GM19452 (cell line): ENCODE results near the gene TFEB.
A peak's percentile ranks its signal among the peaks of the same experiment; 100 is the strongest.

Source experiments
- ATAC-seq: cut with Tn5 transposase; IDR thresholded peaks from one replicate; pipeline ENCODE4 v1.9.1; 2021; ENCODE audit not compliant: unreplicated experiment

Gene TFEB

GRCh38 chr6:41739041-41739440 lies 3.6 kb upstream of the TFEB start:
- ATAC-seq: no peak

GRCh38 chr6:41737591-41738130 lies 2.3 kb upstream of the TFEB start:
- ATAC-seq: no peak

- no peak for ATAC-seq
These were observed 1.6 kb upstream of the TFEB start for GRCh38 chr6:41736800-41737555.

GRCh38 chr6:41736186-41736733 lies 852 bp upstream of the TFEB start:
- no peak for ATAC-seq

GRCh38 chr6:41734666-41735426 lies 562 bp downstream of the TFEB start:
- ATAC-seq: peak; percentile 7

- ATAC-seq: peak; percentile 44
These were observed 1.4 kb downstream of the TFEB start for GRCh38 chr6:41733707-41734665.

GRCh38 chr6:41733360-41733706 lies 2.1 kb downstream of the TFEB start:
- no peak for ATAC-seq

- peak; percentile 34 for ATAC-seq
These were observed 2.6 kb downstream of the TFEB start for GRCh38 chr6:41732591-41733359.

GRCh38 chr6:41732149-41732548 lies 3.3 kb downstream of the TFEB start:
- no peak for ATAC-seq

GRCh38 chr6:41731561-41732086 lies 3.8 kb downstream of the TFEB start:
- ATAC-seq: no peak

- no peak for ATAC-seq
These were observed 4.6 kb downstream of the TFEB start for GRCh38 chr6:41730531-41731436.

- no peak for ATAC-seq
These were observed 5.8 kb downstream of the TFEB start for GRCh38 chr6:41729624-41730023.

GRCh38 chr6:41728954-41729353 lies 6.5 kb downstream of the TFEB start:
- no peak for ATAC-seq

GRCh38 chr6:41728073-41728936 lies 7.1 kb downstream of the TFEB start:
- ATAC-seq: no peak

- ATAC-seq: no peak
These were observed 7.7 kb downstream of the TFEB start for GRCh38 chr6:41727705-41728072.

- no peak for ATAC-seq
These were observed 8.5 kb downstream of the TFEB start for GRCh38 chr6:41726876-41727275.

- no peak for ATAC-seq
These were observed 10.6 kb downstream of the TFEB start for GRCh38 chr6:41724586-41725501.
